Measurements from ENCODE around the gene DMBT1. TPM values are rescaled to one million over a fixed set of nuclear protein-coding genes. Genes with fewer than 3 reads are reported as not detected.
"Not testable (repeated sequence)": the region's sequence is repeated elsewhere in the genome, so short reads cannot be mapped to it uniquely, and the experiment has no call there.

DMBT1 gene
- total RNA-seq, 2 experiments from 2014 or later = not detected

DNA sequence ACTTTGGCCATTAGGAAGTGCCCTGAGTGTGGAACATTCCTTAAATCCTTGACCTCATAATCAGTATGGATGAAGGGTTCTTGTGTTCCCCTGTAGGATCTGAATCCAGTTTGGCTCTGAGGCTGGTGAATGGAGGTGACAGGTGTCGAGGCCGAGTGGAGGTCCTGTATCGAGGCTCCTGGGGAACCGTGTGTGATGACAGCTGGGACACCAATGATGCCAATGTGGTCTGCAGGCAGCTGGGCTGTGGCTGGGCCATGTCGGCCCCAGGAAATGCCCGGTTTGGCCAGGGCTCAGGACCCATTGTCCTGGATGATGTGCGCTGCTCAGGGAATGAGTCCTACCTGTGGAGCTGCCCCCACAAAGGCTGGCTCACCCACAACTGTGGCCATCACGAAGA lies 60.4 kb downstream of the DMBT1 start:
- DNase-seq; H3K4me1 Mint-ChIP-seq; H3K4me3 Mint-ChIP-seq; H3K27me3 Mint-ChIP-seq; H3K9me3 Mint-ChIP-seq; POLR2A ChIA-PET; H3K36me3 Mint-ChIP-seq (ENCODE audit: low read depth); CTCF ChIA-PET; H3K27ac Mint-ChIP-seq: not testable (repeated sequence)

GRCh38 chr10:122624546-122624945 lies 64.0 kb downstream of the DMBT1 start:
- no peak for DNase-seq
- no peaks in the 10 kb centered on the region for H3K36me3 Mint-ChIP-seq (ENCODE audit: low read depth)
- H3K4me3 Mint-ChIP-seq = no peak overlapping the region
- ChIA-PET POLR2A (no interaction called here), CTCF (no interaction called here)
- H3K9me3 Mint-ChIP-seq = no peaks in the 10 kb centered on the region
- no peak overlapping the region for H3K27ac Mint-ChIP-seq
- H3K27me3 Mint-ChIP-seq = peaks cover 4% of the 10 kb centered on the region
- H3K4me1 Mint-ChIP-seq = no peaks in the 10 kb centered on the region

DNA sequence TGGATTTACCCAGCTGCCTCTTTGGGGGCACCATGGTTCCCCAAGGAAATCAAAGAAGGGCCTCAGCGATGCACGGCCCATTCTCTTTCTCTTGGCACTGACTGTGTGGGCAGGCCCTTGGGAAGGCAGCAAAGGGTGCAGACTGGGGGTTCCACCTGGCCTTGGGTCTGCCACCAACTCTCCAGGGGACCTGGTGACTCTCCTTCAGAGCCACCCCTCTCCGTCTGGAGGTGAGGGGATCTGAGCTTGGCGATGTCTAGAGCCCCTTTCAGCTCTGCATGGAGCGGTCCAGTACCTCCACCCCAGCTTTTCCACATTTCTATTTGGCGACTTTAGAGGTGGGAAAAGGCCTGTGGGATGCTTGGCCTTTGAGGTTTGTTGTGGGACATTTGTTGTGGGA lies 70.0 kb downstream of the DMBT1 start:
- no peak for DNase-seq
- H3K4me1 Mint-ChIP-seq = no peaks in the 10 kb centered on the region
- CTCF ChIA-PET = no interaction called here
- no peaks in the 10 kb centered on the region for H3K36me3 Mint-ChIP-seq (ENCODE audit: low read depth)
- POLR2A ChIA-PET = no interaction called here
- H3K4me3 Mint-ChIP-seq = no peak overlapping the region
- no peak overlapping the region for H3K27ac Mint-ChIP-seq
- peaks cover 4% of the 10 kb centered on the region for H3K27me3 Mint-ChIP-seq
- H3K9me3 Mint-ChIP-seq = no peaks in the 10 kb centered on the region

- ChIA-PET CTCF (no interaction called here), POLR2A (no interaction called here)
- DNase-seq = no peak
- Mint-ChIP-seq H3K27me3 (no peaks in the 10 kb centered on the region), H3K27ac (no peak overlapping the region), H3K4me1 (no peaks in the 10 kb centered on the region), H3K36me3 (ENCODE audit: low read depth) (no peaks in the 10 kb centered on the region), H3K9me3 (no peaks in the 10 kb centered on the region), H3K4me3 (no peak overlapping the region)
These were observed 71.5 kb downstream of the DMBT1 start for GRCh38 chr10:122632031-122632430.

DNA sequence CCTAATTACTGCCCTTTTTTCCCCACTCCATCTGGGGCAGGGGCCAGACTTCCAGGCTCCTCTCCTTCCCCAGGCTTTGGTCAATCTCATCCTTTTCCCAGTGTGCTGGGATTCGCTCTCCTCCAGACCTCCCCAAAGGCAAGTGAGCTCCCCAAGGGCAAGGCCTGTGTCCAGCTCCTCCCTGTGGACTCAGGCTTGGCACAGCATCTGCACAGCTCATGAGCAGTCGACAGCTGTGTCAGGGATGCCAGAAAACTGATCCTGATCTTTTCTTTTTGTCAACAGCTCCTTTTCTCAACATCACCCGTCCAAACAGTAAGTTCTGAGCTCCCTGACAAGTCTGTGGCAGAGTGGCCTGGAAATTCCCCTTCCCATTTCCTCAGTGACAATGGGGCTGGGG lies 72.0 kb downstream of the DMBT1 start:
- ChIA-PET POLR2A (no interaction called here), CTCF (no interaction called here)
- DNase-seq = no peak
- H3K36me3 Mint-ChIP-seq (ENCODE audit: low read depth) = no peaks in the 10 kb centered on the region
- no peak overlapping the region for H3K27ac Mint-ChIP-seq
- H3K4me3 Mint-ChIP-seq = no peak overlapping the region
- H3K9me3 Mint-ChIP-seq = no peaks in the 10 kb centered on the region
- no peaks in the 10 kb centered on the region for H3K4me1 Mint-ChIP-seq
- no peaks in the 10 kb centered on the region for H3K27me3 Mint-ChIP-seq

DNA sequence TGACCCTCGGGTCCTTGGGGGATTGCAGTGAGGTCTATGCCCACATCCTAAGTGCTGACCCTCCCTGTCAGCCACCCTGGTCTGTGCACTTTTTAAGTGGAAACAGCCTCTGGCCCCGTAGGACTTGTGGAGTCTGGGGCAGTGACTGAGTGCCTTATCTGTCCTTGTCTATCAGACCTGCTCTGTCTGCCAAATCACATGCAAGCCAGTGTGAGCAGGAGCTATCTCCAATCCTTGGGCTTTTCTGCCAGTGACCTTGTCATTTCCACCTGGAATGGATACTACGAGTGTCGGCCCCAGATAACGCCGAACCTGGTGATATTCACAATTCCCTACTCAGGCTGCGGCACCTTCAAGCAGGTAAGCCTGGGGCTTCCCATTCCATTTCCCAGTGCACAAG lies 76.4 kb downstream of the DMBT1 start:
- no peaks in the 10 kb centered on the region for H3K27me3 Mint-ChIP-seq
- no peaks in the 10 kb centered on the region for H3K9me3 Mint-ChIP-seq
- CTCF ChIA-PET = no interaction called here

DNA sequence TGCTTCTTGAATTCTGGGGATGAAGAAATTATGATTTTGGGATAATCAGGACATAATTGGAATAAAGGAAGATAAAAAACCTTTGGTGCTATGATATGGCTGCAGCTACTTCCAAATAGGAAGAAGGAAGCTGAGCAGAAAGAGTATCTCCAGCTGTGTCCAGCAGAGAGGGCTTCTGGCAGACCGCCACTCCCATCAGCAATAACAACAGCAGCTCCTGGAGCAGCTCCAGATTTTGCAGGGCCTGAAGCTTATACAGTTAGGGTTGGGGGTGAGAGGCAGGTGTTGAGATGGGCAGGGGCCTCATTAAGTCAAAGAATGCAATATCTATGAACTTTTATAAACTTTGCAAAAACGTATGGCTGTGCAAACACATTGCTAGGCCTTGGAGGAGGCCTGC lies 76.8 kb downstream of the DMBT1 start:
- Mint-ChIP-seq H3K27me3 (no peaks in the 10 kb centered on the region), H3K36me3 (ENCODE audit: low read depth) (no peaks in the 10 kb centered on the region), H3K4me3 (no peak overlapping the region), H3K4me1 (no peaks in the 10 kb centered on the region), H3K27ac (no peak overlapping the region), H3K9me3 (no peaks in the 10 kb centered on the region)
- DNase-seq = no peak
- ChIA-PET POLR2A (no interaction called here), CTCF (no interaction called here)

More for the DNA sequence above, 76.4 kb downstream of the DMBT1 start:
- H3K36me3 Mint-ChIP-seq (ENCODE audit: low read depth) = no peaks in the 10 kb centered on the region
- no peak overlapping the region for H3K27ac Mint-ChIP-seq
- DNase-seq = no peak
- no peak overlapping the region for H3K4me3 Mint-ChIP-seq
- H3K4me1 Mint-ChIP-seq = no peaks in the 10 kb centered on the region
- POLR2A ChIA-PET = no interaction called here

DNA sequence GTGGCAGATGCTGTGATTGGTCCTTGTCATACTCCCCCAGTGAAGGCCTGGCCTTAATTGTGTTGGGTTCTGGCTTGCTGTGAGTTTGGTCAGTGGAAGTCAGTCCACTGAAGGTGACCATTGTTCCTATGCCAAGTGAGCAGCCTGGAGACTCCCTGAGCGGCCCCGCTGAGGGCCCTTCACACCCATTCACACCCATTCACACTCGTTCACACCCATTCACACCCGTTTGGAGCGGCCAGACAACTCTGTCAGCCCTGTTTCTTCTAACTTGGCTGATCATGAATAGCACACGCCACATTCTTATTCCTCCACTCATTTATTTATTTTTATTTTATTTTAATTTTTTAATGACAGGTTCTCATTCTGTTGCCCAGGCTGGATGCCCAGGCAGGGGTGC lies 77.6 kb downstream of the DMBT1 start:
- H3K27me3 Mint-ChIP-seq = no peaks in the 10 kb centered on the region
- H3K4me3 Mint-ChIP-seq = no peak overlapping the region
- POLR2A ChIA-PET = no interaction called here
- no peak overlapping the region for H3K27ac Mint-ChIP-seq
- H3K36me3 Mint-ChIP-seq (ENCODE audit: low read depth) = no peaks in the 10 kb centered on the region
- no peaks in the 10 kb centered on the region for H3K4me1 Mint-ChIP-seq
- DNase-seq = no peak
- no peaks in the 10 kb centered on the region for H3K9me3 Mint-ChIP-seq
- CTCF ChIA-PET = no interaction called here

- H3K4me3 Mint-ChIP-seq = no peak overlapping the region
- POLR2A ChIA-PET = no interaction called here
- H3K4me1 Mint-ChIP-seq = no peaks in the 10 kb centered on the region
- no peak overlapping the region for H3K27ac Mint-ChIP-seq
- DNase-seq = no peak
- CTCF ChIA-PET = no interaction called here
- H3K36me3 Mint-ChIP-seq (ENCODE audit: low read depth) = no peaks in the 10 kb centered on the region
- no peaks in the 10 kb centered on the region for H3K27me3 Mint-ChIP-seq
- no peaks in the 10 kb centered on the region for H3K9me3 Mint-ChIP-seq
These were observed 79.2 kb downstream of the DMBT1 start for GRCh38 chr10:122639801-122640200.

DNA sequence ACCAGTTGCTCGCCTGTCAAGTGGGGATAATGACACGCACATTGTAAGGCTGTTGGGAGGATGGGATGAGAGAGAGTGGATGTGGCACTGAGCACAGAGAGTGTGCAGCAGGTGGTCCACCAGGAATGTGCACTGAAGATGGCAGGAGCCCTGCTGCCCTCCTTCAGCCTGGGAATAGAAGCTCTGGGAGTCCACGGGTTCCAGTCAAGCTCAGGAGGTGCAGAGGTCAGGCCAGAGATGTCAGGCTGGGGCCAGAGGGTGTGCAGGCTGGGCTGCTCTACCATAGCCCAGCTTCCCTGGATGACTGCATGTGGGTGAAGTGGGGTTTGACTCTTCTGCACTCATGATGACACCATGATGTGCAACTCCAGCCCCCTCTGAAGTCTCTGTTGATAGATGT lies 80.4 kb downstream of the DMBT1 start:
- no peak overlapping the region for H3K27ac Mint-ChIP-seq
- DNase-seq = no peak
- no peak overlapping the region for H3K4me3 Mint-ChIP-seq
- CTCF ChIA-PET = interaction anchor here (0.6 kb wide), 1 partner anchor 22 kb away, joined by 3 read pairs; no protein-coding TSS in a partner anchor
- H3K9me3 Mint-ChIP-seq = no peaks in the 10 kb centered on the region
- no peaks in the 10 kb centered on the region for H3K4me1 Mint-ChIP-seq
- no peaks in the 10 kb centered on the region for H3K36me3 Mint-ChIP-seq (ENCODE audit: low read depth)
- POLR2A ChIA-PET = no interaction called here
- H3K27me3 Mint-ChIP-seq = no peaks in the 10 kb centered on the region

DNA sequence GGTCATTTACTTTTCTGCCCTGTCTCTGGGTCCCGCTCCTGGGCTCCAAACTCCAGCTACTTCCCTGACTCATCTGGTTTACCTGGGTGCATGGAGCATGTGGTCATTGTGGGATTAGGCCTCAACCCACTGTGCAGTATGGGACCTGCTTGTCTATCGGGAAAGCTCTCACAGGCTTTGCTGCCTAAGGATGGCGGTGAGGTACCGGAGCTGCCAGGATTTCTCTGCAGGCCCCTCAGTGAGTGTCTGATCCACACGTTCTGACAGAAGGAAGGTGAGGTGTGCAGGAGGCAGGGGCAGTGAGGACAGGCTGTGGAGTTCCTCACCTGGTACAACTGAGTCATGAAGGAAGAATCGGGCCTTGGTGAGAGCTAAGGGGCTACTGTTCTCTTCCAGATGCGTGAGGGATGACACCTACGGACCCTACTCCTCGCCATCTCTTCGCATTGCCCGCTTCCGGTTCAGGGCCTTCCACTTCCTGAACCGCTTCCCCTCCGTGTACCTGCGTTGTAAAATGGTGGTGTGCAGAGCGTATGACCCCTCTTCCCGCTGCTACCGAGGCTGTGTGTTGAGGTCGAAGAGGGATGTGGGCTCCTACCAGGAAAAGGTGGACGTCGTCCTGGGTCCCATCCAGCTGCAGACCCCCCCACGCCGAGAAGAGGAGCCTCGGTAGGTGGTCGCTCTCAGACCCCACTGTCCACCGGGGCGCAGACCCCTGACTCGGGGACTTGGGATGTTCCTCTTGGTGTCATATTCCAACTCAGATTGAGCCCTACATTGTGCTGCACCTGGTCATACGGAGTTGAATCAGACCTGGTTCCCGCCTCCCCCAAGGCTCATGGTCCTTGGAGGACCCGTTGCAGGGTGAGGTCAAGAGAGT lies 82.4 kb downstream of the DMBT1 start:
- H3K4me1 Mint-ChIP-seq = no peaks in the 10 kb centered on the region
- POLR2A ChIA-PET = no interaction called here
- no peaks in the 10 kb centered on the region for H3K9me3 Mint-ChIP-seq
- no peak overlapping the region for H3K27ac Mint-ChIP-seq
- DNase-seq = no peak
- H3K36me3 Mint-ChIP-seq (ENCODE audit: low read depth) = no peaks in the 10 kb centered on the region
- no peaks in the 10 kb centered on the region for H3K27me3 Mint-ChIP-seq
- H3K4me3 Mint-ChIP-seq = no peak overlapping the region
- CTCF ChIA-PET = no interaction called here

DNA sequence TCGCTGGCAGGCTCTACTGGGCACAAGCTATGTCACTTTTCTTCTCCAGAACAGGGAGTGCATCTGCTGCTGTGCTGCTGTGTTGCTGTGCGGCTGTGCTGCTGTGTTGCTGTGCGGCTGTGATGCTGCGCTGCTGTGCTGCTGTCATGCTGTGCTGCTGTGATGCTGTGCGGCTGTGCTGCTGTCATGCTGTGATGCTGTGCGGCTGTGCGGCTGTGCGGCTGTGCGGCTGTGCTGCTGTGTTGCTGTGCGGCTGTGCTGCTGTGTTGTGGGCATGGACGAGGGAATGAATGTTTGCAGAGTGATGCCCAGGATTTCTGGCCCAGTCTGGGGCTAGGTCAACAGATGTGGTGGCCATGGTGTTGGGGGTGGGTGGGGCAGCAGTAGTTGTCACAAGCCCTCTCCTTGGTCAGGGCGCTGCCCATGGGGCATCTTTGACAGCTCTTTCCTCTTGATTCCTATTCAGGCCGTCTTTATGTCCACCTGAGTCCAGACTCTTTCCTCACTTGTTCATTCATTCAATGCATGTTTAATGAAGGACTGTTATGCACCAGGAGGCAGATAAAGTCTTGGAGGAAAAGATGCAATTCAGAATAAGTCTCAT lies 83.5 kb downstream of the DMBT1 start:
- Mint-ChIP-seq H3K9me3 (no peaks in the 10 kb centered on the region), H3K4me3 (no peak overlapping the region), H3K36me3 (ENCODE audit: low read depth) (no peaks in the 10 kb centered on the region), H3K27me3 (no peaks in the 10 kb centered on the region), H3K4me1 (no peaks in the 10 kb centered on the region), H3K27ac (no peak overlapping the region)
- POLR2A ChIA-PET = no interaction called here
- no peak for DNase-seq
- CTCF ChIA-PET = no interaction called here

DNA sequence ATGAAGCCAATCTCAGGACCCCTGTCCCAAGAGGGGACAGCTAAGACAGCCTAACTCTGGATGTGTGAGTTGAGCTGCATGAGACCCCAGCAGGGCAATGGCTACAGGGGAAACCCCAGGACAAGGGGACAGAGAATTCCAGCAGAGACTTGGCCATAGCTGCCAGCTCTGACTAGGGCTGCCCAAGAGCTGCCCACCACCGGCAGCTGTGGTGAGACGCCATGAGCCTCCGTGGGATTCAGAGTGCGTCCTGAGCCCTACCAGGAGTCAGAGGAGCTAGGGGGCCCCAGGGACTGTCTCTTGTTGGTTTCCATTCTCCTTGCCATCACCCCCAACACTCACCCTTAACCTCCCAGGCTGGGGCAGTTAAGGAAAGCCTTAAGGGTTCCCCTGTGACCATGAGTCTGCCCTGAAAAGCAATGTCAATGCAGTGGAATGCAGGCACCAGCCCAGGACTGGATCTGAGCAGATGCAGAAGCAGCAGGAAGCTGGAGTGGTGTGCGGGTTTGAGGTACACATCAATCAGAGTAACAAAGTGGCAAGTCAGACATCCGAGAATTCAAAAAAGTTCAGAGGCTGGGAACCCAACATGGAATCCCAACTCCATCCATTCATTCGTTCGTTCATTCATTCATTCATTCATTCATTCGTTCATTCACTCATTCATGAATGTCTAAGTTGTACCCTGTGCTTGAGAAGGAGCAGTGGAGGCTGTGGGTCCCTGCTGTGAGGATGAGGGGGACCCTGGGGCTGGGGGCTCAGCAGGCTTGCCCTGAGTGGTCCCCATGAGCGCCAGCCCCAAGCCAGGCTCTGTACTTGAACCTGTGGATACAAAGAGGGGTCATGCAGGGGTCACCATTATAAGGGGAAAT lies 86.2 kb downstream of the DMBT1 start:
- no peak for DNase-seq
- H3K9me3 Mint-ChIP-seq = no peaks in the 10 kb centered on the region

More for the DNA sequence above, 86.2 kb downstream of the DMBT1 start:
- Mint-ChIP-seq H3K36me3 (ENCODE audit: low read depth) (no peaks in the 10 kb centered on the region), H3K4me3 (no peak overlapping the region), H3K27me3 (peaks cover 2% of the 10 kb centered on the region), H3K4me1 (no peaks in the 10 kb centered on the region), H3K27ac (no peak overlapping the region)
- ChIA-PET CTCF (no interaction called here), POLR2A (no interaction called here)
